GM18505 (cell line): Measurements from ENCODE around the gene SHISA7.

Source experiments
- ATAC-seq: cut with Tn5 transposase; IDR thresholded peaks from one replicate; pipeline ENCODE4 v1.9.1; 2021; ENCODE audit not compliant: unreplicated experiment
- POLR2A ChIP-seq: IDR thresholded peaks from 4 replicates; pipeline ENCODE4 v1.6.1; 2011; ENCODE audit warnings: borderline replicate concordance; ENCODE audit not compliant: insufficient read depth, insufficient read length; ENCODE audit errors: extremely low read depth

Gene SHISA7

GRCh38 chr19:55383279-55384130 is 59.6 kb downstream of the SHISA7 start:
- ATAC-seq: no peak
- TF ChIP-seq POLR2A: peak; percentile 60

- ATAC-seq: no peak
- no peak for TF ChIP-seq POLR2A
Measured at GRCh38 chr19:55382522-55383054, 60.5 kb downstream of the SHISA7 start.

DNA sequence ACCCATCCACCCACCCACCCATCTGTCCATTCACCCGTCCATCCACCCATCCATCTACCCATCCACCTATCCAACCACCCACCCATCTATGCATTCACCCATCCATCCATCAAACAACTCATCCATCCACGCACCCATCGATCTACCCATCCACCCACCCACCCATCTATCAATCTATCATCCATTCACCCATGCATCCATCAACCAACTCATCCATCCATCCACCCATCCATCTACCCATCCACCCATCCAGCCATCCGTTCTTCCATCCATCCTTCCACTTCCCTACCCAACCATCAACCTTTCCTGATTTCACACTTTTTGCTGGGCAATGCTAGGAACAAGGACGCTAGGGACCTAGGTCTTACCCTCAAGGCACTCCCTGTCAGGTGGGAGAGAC is 61.1 kb downstream of the SHISA7 start:
- ATAC-seq: no peak
- no peak for TF ChIP-seq POLR2A

GRCh38 chr19:55379174-55379573 is 63.9 kb downstream of the SHISA7 start:
- no peak for TF ChIP-seq POLR2A
- no peak for ATAC-seq
